Activated CD4-positive, alpha-beta memory T cell treated with anti-CD3 and anti-CD28 coated beads, Interleukin-2, amount 10 ng/mL, durations not matched to agents 7 days and 5 days (primary cell): Measurements from ENCODE around the gene ABI3BP. TPM values are rescaled to one million over a fixed set of nuclear protein-coding genes. Genes with fewer than 3 reads are reported as not detected.

ENCODE experiments used
- CTCF ChIA-PET: fragments of 350-600 bp; sonication (Branson Sonifier 250); formaldehyde crosslinking; loops from one replicate; lab custom pipeline; 2021; ENCODE audit warnings: antibody characterized with exemption, inconsistent platforms; lab: Charles Lee
- POLR2A ChIA-PET: fragments of 350-600 bp; sonication (Branson Sonifier 250); formaldehyde crosslinking; loops from one replicate; lab custom pipeline; 2021; ENCODE audit warnings: antibody characterized with exemption; lab: Charles Lee
- DNase-seq: peaks from one replicate; pipeline ENCODE4 v3.0.0-alpha.2; 2020
- H3K27ac Mint-ChIP-seq: one replicate; pipeline ENCODE4 v1.8.0; 2021; ENCODE audit warnings: mild to moderate bottlenecking, mixed read lengths
- H3K27me3 Mint-ChIP-seq: one replicate; pipeline ENCODE4 v1.8.0; 2021; ENCODE audit warnings: mixed read lengths
- H3K36me3 Mint-ChIP-seq: one replicate; pipeline ENCODE4 v1.8.0; 2021; ENCODE audit warnings: low read depth, mixed read lengths
- H3K4me1 Mint-ChIP-seq: one replicate; pipeline ENCODE4 v1.8.0; 2021; ENCODE audit warnings: mixed read lengths
- H3K4me3 Mint-ChIP-seq: one replicate; pipeline ENCODE4 v1.8.0; 2021; ENCODE audit warnings: mild to moderate bottlenecking, mixed read lengths
- H3K9me3 Mint-ChIP-seq: one replicate; pipeline ENCODE4 v1.8.0; 2021; ENCODE audit warnings: mixed read lengths
- total RNA-seq, 2 experiments: library from RNA; stranded (reverse); gene quantifications; one replicate each; pipeline ENCODE4 v1.2.3, GENCODE V29; 2021

The ABI3BP gene
- total RNA-seq, 2 experiments from 2014 or later, result not detected

DNA sequence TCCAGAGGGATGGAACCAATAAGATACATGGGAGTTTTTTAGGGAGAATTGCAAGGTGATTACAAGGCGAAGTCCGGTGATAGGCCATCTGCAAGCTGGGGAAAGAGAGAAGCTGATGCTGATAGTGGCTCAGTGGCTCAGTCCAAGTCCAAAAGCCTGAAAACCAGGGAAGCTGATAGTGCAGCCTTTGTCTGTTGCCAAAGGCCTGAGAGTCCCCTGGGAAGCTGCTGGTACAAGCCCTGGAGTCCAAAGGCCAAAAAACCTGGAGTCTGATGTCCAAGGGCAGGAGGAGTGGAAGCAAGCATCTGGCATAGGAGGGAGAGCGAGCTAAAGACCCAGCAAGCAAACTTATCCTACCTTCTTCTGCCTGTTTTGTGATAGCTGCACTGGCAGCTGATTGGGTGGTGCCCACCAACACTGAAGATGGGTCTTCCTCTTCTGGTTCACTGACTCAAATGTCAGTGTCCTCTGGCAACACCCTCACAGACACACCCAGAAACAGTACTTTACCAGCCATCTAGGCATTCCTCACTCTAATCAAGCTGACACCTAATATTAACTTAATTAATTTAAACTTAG is 267.2 kb downstream of the ABI3BP start:
- H3K36me3 Mint-ChIP-seq, result peaks cover 60% of the 10 kb centered on the region
- H3K4me1 Mint-ChIP-seq, result peaks cover 28% of the 10 kb centered on the region
- CTCF ChIA-PET, result interaction anchor here (2.4 kb wide), 1 partner anchor 16 kb away, joined by 6 read pairs; no protein-coding TSS in a partner anchor
- no peaks in the 10 kb centered on the region for H3K27me3 Mint-ChIP-seq
- DNase-seq, result no peak
- POLR2A ChIA-PET, result interaction anchor here (1.3 to 1.7 kb wide), 2 partner anchors 13 to 15 kb away, joined by 3 to 11 read pairs; no protein-coding TSS in a partner anchor
- H3K4me3 Mint-ChIP-seq, result no peak overlapping the region
- H3K9me3 Mint-ChIP-seq, result no peaks in the 10 kb centered on the region
- H3K27ac Mint-ChIP-seq, result no peak overlapping the region

- ChIA-PET POLR2A (no interaction called here), CTCF (no interaction called here)
- no peak for DNase-seq
- Mint-ChIP-seq H3K27ac (no peak overlapping the region), H3K4me3 (no peak overlapping the region), H3K9me3 (no peaks in the 10 kb centered on the region), H3K4me1 (peaks cover 24% of the 10 kb centered on the region), H3K36me3 (peaks cover 66% of the 10 kb centered on the region), H3K27me3 (no peaks in the 10 kb centered on the region)
These were observed 272.8 kb downstream of the ABI3BP start for GRCh38 chr3:100720426-100720825.

DNA sequence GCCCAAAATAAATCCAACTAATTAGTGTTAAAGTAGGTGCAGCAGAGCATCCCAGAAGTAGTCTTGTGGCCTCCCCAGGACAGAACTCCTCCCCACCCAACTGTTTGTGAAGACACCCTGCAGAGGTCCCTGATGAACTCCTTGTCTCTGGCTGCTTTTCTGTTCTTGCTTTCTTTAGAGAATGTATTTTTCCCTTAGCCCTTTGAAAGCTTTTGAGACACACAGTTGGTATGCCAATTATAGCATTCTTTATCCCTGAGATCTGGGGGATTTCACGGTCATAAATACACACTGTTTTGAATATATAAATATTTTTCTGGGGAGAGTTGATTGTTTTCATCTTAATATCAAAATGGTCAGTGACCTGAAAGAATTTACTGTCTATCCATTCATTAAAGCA is 274.1 kb downstream of the ABI3BP start:
- DNase-seq, result no peak
- ChIA-PET CTCF (interaction anchor here (0.5 kb wide), 1 partner anchor 54 kb away, joined by 4 read pairs; no protein-coding TSS in a partner anchor), POLR2A (no interaction called here)
- Mint-ChIP-seq H3K27ac (no peak overlapping the region), H3K27me3 (no peaks in the 10 kb centered on the region), H3K4me1 (peaks cover 28% of the 10 kb centered on the region), H3K4me3 (no peak overlapping the region), H3K36me3 (peaks cover 71% of the 10 kb centered on the region), H3K9me3 (no peaks in the 10 kb centered on the region)

DNA sequence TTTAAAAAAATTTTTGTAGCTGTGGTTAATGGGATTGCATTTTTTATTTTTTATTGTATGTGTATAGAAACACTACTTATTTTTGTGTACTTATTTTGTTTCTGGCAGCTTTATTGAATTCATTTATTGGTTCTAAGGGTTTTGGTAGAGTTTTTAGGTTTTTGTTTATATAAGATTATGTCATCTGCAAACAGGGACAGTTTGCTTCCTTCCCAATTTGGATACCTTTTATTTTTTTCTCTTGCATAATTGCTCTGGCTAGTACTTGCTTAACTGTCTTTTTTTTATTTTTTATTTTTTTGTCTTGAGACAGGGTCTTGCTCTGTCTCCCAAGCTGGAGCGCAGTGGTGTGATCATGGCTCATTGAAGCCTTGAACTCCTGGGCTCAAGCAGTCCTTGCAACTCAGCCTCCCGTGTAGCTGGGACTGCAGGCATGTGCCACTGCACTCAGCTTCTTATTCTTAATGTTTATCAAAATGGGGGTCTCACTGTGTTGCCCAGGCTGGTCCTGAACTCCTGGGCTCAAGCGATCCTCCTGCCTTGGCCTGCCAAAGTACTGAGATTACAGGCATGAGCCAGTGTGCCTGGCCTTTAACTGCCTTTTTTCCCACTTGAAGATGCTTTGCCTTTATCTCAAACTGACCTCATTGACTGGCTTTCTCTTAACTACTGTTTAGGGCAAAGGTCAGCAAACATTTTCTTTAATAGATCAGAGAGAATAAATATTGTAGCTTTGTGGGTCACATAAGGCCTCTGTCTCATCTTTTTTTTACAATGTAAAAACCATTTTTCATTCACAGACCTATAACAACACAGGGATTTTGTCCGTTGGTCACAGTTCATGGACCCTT is 275.4 kb downstream of the ABI3BP start:
- Mint-ChIP-seq H3K27me3 (no peaks in the 10 kb centered on the region), H3K36me3 (peaks cover 76% of the 10 kb centered on the region), H3K9me3 (no peaks in the 10 kb centered on the region), H3K27ac (no peak overlapping the region), H3K4me1 (peaks cover 36% of the 10 kb centered on the region), H3K4me3 (no peak overlapping the region)
- ChIA-PET POLR2A (no interaction called here), CTCF (interaction anchor here (0.6 to 0.7 kb wide), 2 partner anchors 9 to 884 kb away, joined by 3 to 4 read pairs; no protein-coding TSS in a partner anchor)
- DNase-seq, result no peak

DNA sequence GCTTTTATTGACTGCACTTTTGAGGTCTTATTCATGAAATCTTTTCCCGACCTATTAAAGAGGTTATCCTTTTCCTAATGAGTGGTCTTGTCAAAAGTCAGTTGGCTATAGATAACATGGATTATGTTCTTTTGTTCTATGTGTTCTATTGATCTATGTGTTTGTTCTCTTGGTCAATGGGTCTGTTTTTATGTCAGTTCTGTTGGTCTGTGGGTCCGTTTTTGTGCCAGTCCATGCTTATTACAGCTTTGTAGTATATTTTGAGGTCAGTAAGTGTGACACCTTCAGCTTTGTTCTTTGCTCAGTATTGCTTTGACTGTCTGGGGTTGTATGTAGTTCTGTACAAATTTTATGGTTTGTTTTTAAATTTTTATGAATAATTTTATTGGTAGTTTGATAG is 276.2 kb downstream of the ABI3BP start:
- DNase-seq, result no peak
- Mint-ChIP-seq H3K27ac (no peak overlapping the region), H3K9me3 (no peaks in the 10 kb centered on the region), H3K4me1 (peaks cover 44% of the 10 kb centered on the region), H3K27me3 (no peaks in the 10 kb centered on the region), H3K36me3 (peaks cover 75% of the 10 kb centered on the region), H3K4me3 (no peak overlapping the region)
- POLR2A ChIA-PET, result no interaction called here
- CTCF ChIA-PET, result no interaction called here

DNA sequence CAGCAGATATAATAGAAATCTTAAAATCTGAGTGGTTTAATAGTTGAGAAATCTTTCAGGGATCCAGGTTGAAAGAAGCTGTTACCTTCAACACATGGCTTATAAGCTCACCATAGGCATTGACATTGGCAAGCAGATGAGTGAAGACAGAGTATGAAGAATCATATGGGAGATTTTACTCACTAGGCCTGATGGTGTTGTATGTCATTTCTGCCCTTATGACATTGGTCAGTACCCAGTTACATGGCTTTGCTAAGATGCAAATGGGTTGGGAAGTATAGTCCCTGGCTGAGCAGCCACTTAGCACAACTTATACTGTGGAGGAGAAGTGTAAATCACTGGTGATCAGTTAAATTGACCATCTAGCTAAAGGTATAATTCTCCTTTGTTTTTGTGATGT is 278.0 kb downstream of the ABI3BP start:
- H3K4me1 Mint-ChIP-seq, result peaks cover 59% of the 10 kb centered on the region
- H3K27me3 Mint-ChIP-seq, result no peaks in the 10 kb centered on the region
- H3K4me3 Mint-ChIP-seq, result no peak overlapping the region
- ChIA-PET CTCF (no interaction called here), POLR2A (no interaction called here)
- H3K27ac Mint-ChIP-seq, result no peak overlapping the region
- DNase-seq, result no peak
- H3K36me3 Mint-ChIP-seq, result peaks cover 75% of the 10 kb centered on the region
- no peaks in the 10 kb centered on the region for H3K9me3 Mint-ChIP-seq

DNA sequence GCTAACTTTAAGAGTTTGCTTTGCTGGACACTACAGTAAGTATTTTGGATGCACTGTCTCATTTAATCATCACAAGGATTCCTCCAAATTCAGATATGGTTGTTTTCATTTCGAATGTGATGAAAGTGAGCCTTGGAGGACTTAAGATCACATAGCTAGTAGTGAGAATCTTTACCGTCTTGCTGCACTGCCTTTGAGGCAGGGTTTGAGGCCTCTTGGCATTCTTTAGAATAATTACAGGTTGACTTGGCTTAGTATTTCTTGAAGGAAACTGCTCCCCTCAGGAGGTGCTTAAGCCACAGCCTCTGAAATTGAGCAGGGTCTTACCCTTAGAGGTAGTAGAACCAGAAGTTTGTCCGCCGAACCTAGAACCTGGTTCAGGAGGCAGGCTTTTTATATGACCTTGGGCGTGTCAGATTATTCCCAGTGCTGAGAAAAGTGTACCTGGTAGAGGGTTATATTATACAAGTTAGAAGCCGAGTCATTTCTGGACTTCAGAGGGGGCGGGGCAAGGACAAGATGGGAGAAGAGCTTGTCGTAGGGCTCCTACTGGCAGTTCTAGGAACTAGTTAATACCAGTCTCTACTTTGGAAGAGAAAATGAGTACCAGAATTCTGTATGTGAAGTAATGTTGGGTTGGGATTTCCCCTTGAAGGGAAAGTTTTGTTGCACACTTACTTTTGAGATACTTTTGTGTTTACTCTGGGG is 282.8 kb downstream of the ABI3BP start:
- peak overlapping the region; percentile 74 for H3K27ac Mint-ChIP-seq
- peaks cover 44% of the 10 kb centered on the region for H3K36me3 Mint-ChIP-seq
- peaks cover 45% of the 10 kb centered on the region for H3K4me1 Mint-ChIP-seq
- CTCF ChIA-PET, result interaction anchor here (0.7 to 2.2 kb wide), 15 partner anchors 11 to 1828 kb away, joined by 3 to 9 read pairs (median 3); partner anchors contain the start of gene NIT2
- no peaks in the 10 kb centered on the region for H3K9me3 Mint-ChIP-seq
- DNase-seq, result peak; percentile 80
- H3K4me3 Mint-ChIP-seq, result peak overlapping the region; percentile 74
- H3K27me3 Mint-ChIP-seq, result no peaks in the 10 kb centered on the region
- POLR2A ChIA-PET, result interaction anchor here (0.7 to 2.4 kb wide), 12 partner anchors 12 to 1139 kb away, joined by 3 to 15 read pairs (median 4); partner anchors contain the start of genes LNP1, TBC1D23 and TOMM70

DNA sequence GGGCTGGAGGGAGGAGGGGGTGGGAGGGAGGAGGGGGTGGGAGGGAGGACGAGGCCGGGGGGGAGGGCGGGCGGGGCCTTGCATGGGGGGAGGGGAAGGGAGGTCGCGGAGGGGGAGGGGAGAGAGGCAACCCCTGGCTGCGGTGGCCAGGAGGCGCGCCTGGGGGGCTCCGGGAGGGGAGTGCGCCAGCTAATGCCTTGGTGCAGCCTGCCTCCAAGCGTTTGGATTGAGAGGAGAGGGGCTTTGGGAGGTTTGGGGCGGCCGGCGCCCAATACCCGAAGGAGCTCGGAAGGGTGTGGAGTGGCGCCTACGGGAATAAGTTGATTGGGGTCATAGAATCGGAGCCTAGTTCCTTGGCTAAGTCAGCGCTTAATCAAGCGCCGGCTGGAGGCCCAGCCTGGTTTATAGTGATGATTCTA is 283.4 kb downstream of the ABI3BP start:
- H3K27me3 Mint-ChIP-seq, result no peaks in the 10 kb centered on the region
- peak; percentile 41 for DNase-seq
- H3K9me3 Mint-ChIP-seq, result no peaks in the 10 kb centered on the region
- peaks cover 38% of the 10 kb centered on the region for H3K36me3 Mint-ChIP-seq
- peak overlapping the region; percentile 74 for H3K4me3 Mint-ChIP-seq
- H3K4me1 Mint-ChIP-seq, result peaks cover 41% of the 10 kb centered on the region
- H3K27ac Mint-ChIP-seq, result peak overlapping the region; percentile 74
- ChIA-PET POLR2A (interaction anchor here (0.9 to 2.4 kb wide), 10 partner anchors 17 to 1140 kb away, joined by 3 to 15 read pairs (median 4); partner anchors contain the start of genes LNP1, TBC1D23 and TOMM70), CTCF (interaction anchor here (0.8 to 1.5 kb wide), 9 partner anchors 11 to 939 kb away, joined by 3 to 6 read pairs (median 4); no protein-coding TSS in a partner anchor)

DNA sequence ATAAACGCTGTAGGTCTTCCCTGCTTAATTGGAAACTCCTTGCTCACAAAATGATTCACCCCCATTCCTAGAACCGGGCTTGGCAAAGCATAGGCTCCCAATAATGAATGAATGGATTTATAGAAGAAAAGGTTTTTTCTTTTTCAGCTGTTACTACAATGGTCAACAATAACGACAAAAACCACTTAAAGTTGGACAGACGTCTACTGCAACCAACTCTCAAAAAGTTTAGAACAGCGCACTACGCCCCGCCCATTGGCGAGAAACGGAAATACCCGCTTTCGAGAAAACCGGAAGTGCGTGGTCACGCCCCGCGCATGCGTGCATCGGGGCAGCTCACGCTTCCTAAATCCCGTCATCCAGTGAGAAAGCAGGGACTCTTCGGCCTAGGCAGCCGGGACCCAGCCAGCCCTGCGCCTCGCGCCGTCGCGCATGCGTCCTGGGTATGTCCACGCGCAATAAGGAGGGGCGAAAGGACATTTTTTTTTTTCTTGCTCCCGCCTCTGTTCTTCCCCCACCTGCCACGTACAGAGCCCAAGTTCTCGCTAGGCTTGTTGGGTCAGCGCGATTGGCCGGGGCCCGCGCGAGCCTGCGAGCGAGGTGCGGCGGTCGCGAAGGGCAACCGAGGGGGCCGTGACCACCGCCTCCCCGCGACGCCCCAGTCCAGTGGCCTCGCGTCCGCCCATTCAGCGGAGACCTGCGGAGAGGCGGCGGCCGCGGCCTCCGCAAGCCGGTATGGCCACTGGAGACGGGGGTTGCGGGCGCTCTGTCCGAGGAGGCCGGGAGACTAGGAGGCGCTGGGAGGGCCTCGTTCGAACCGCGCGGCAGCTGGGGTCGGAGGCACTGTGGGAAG is 284.0 kb downstream of the ABI3BP start, which contains the start of gene TFG:
TSS of gene TFG (plus strand) at position 506 of the 853 bp plus-strand sequence. CDS start 4,192 bp downstream, outside the sequence.
- H3K27ac Mint-ChIP-seq, result peak within 1 kb of the TSS; percentile 87
- peak within 1 kb of the TSS; percentile 74 for H3K4me3 Mint-ChIP-seq
- CTCF ChIA-PET, result interaction anchor here (0.6 to 1.5 kb wide), 5 partner anchors 9 to 246 kb away, joined by 3 to 6 read pairs (median 4); no protein-coding TSS in a partner anchor
- H3K4me1 Mint-ChIP-seq, result peaks cover 39% of the 10 kb centered on the region
- POLR2A ChIA-PET, result interaction anchor here (0.6 to 2.4 kb wide), 10 partner anchors 26 to 1141 kb away, joined by 3 to 15 read pairs (median 3); partner anchors contain the start of genes LNP1 and TOMM70
- H3K9me3 Mint-ChIP-seq, result no peaks in the 10 kb centered on the region
- H3K36me3 Mint-ChIP-seq, result peaks cover 35% of the 10 kb centered on the region
- H3K27me3 Mint-ChIP-seq, result no peaks in the 10 kb centered on the region
- peak; percentile 98 for DNase-seq

- POLR2A ChIA-PET, result interaction anchor here (0.6 to 2.4 kb wide), 6 partner anchors 43 to 810 kb away, joined by 3 to 15 read pairs (median 3); partner anchors contain the start of genes LNP1 and TOMM70
- H3K4me1 Mint-ChIP-seq, result peaks cover 37% of the 10 kb centered on the region
- H3K27me3 Mint-ChIP-seq, result peaks cover under 1% of the 10 kb centered on the region
These were observed 284.6 kb downstream of the ABI3BP start for GRCh38 chr3:100708644-100708988.

GRCh38 chr3:100706365-100706764 is 286.9 kb downstream of the ABI3BP start:
- no peaks in the 10 kb centered on the region for H3K9me3 Mint-ChIP-seq
- peaks cover 4% of the 10 kb centered on the region for H3K27me3 Mint-ChIP-seq
- DNase-seq, result no peak
- H3K4me1 Mint-ChIP-seq, result peaks cover 17% of the 10 kb centered on the region
- no peak overlapping the region for H3K4me3 Mint-ChIP-seq
- ChIA-PET POLR2A (interaction anchor here (1.1 to 1.4 kb wide), 2 partner anchors 305 to 445 kb away, joined by 5 to 6 read pairs; partner anchors contain the start of genes LNP1, TBC1D23 and TOMM70), CTCF (no interaction called here)
- H3K36me3 Mint-ChIP-seq, result peaks cover 13% of the 10 kb centered on the region
- H3K27ac Mint-ChIP-seq, result no peak overlapping the region

More at GRCh38 chr3:100708644-100708988, 284.6 kb downstream of the ABI3BP start:
- DNase-seq, result no peak
- CTCF ChIA-PET, result interaction anchor here (0.6 to 1.4 kb wide), 2 partner anchors 9 to 105 kb away, joined by 3 to 4 read pairs; no protein-coding TSS in a partner anchor
- Mint-ChIP-seq H3K4me3 (peak overlapping the region; percentile 74), H3K36me3 (peaks cover 30% of the 10 kb centered on the region), H3K27ac (peak overlapping the region; percentile 87), H3K9me3 (no peaks in the 10 kb centered on the region)
